ENCODE measurements around the gene SNX33.

DNA sequence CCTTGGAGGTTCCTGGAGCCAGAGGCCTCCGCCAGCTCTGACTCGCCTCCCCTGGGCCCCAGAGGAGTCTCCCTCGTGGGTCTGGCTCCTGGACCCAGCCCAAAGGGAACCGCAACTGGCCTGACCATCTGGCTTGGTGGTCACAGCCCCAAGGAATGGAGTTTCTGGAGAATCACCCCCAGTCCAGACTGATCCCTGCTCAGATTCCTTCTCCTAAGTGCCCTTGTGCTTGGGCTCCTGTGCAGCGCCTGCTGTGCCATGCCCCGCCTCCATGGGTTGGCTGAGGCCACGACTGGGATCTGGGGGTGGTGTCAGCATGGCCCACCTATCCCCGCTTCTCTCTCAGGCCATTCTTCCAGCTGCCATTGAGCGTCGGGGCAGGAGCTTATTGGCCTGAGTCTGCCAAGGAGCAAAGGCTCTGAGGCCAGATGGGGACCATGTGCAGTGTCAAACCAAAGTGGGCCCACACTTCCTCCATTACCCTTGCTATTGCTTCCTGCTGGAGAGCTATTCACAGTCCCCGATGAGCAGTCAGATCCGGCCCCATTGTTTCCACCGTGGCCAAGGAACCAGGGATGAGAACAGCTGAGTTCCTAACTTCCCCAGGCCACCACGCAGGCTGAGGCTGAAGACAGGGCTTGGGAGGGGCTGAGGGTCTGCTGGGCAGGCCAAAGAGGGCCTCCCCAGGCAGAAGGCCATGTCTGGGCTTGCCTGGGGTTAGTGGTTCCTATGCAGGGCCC lies 46.0 kb downstream of the SNX33 start:
- TF ChIP-seq TEAD4 (CRISPR knock-in tag; IDR thresholded peaks at IDR 0.05) (no peak), ATF2 (CRISPR knock-in tag; IDR thresholded peaks at IDR 0.05; ENCODE audit: borderline replicate concordance, low read depth) (no peak), NFYB (CRISPR knock-in tag; conservative IDR thresholded peaks at IDR 0.05; ENCODE audit: low read depth) (no peak), E2F1 (CRISPR knock-in tag; IDR thresholded peaks at IDR 0.05) (no peak), HMGXB4 (CRISPR knock-in tag; IDR thresholded peaks at IDR 0.05) (no peak), ZNF138 (CRISPR knock-in tag; conservative IDR thresholded peaks at IDR 0.05) (no peak), CREB1 (CRISPR knock-in tag; IDR thresholded peaks at IDR 0.05) (no peak), ATF3 (CRISPR knock-in tag; conservative IDR thresholded peaks at IDR 0.05) (no peak), NR2C2 (CRISPR knock-in tag; IDR thresholded peaks at IDR 0.05) (no peak), ZNF416 (CRISPR knock-in tag; IDR thresholded peaks at IDR 0.05) (no peak), ZNF263 (CRISPR knock-in tag; IDR thresholded peaks at IDR 0.05; ENCODE audit: low read depth) (no peak)
- TF ChIP-seq, protein P1, sequence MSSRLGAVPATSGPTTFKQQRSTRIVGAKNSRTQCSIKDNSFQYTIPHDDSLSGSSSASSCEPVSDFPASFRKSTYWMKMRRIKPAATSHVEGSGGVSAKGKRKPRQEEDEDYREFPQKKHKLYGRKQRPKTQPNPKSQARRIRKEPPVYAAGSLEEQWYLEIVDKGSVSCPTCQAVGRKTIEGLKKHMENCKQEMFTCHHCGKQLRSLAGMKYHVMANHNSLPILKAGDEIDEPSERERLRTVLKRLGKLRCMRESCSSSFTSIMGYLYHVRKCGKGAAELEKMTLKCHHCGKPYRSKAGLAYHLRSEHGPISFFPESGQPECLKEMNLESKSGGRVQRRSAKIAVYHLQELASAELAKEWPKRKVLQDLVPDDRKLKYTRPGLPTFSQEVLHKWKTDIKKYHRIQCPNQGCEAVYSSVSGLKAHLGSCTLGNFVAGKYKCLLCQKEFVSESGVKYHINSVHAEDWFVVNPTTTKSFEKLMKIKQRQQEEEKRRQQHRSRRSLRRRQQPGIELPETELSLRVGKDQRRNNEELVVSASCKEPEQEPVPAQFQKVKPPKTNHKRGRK (CRISPR knock-in tag; IDR thresholded peaks at IDR 0.05; ENCODE audit: borderline replicate concordance) = no peak
- TF ChIP-seq, protein P2, sequence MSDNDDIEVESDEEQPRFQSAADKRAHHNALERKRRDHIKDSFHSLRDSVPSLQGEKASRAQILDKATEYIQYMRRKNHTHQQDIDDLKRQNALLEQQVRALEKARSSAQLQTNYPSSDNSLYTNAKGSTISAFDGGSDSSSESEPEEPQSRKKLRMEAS (CRISPR knock-in tag; IDR thresholded peaks at IDR 0.05) = no peak
- TF ChIP-seq, protein P3, sequence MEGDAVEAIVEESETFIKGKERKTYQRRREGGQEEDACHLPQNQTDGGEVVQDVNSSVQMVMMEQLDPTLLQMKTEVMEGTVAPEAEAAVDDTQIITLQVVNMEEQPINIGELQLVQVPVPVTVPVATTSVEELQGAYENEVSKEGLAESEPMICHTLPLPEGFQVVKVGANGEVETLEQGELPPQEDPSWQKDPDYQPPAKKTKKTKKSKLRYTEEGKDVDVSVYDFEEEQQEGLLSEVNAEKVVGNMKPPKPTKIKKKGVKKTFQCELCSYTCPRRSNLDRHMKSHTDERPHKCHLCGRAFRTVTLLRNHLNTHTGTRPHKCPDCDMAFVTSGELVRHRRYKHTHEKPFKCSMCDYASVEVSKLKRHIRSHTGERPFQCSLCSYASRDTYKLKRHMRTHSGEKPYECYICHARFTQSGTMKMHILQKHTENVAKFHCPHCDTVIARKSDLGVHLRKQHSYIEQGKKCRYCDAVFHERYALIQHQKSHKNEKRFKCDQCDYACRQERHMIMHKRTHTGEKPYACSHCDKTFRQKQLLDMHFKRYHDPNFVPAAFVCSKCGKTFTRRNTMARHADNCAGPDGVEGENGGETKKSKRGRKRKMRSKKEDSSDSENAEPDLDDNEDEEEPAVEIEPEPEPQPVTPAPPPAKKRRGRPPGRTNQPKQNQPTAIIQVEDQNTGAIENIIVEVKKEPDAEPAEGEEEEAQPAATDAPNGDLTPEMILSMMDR (IDR thresholded peaks at IDR 0.05) = no peak

Measured in WTC11 (cell line).